Thoracic aorta endothelial cell (primary cell): Measurements from ENCODE around the gene PTPRG. TPM values are rescaled to one million over a fixed set of nuclear protein-coding genes. Genes with fewer than 3 reads are reported as not detected.

Source experiments
- small RNA-seq: library from RNA; depleted of rRNA; stranded (forward); fragments of <200 nt; gene quantifications from one replicate; pipeline ENCODE3, GENCODE V24; 2012
- total RNA-seq: library from RNA; depleted of rRNA; stranded (reverse); fragments of >200 nt; gene quantifications from 2 replicates; pipeline ENCODE4 v1.2.3, GENCODE V29; 2012

Gene PTPRG
- total RNA-seq: 67.4 and 73.9 TPM in 2 replicates

DNA sequence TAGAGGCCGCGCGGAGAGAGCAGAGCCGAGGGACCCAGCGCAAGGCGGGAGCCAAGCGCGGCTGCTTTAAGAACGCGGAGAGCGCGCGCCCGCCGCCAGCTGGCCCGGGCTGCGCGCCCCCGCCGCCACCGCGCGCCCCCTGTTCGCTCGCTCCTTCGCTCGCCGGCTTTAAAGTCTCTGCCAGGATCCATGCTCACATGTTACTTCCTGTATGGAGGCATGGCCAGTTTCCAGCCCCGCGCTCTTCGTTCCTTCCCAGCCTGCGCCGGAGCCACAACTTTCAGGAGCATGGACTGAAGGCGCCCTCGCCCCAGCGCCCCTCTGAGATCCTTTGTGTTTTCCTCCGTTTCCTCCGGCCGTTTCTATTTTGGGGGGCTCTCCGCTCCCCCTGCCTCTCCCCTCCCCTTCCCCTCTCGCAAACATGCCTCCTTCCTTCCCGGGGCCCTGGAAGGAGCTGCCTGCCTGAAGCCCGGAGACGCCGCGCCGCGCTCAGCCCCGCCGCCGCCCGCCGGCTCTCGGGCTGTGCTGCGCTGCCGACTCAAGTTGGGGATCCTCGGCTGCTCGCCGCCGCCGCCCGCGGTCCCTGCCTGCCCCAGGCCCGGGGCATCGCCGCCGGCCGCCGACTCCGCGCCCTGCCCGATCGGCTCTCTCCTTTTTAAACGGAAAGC, at the start of gene PTPRG:
TSS of gene PTPRG (plus strand) at position 198 of the 668 bp plus-strand sequence. CDS start 717 bp downstream, outside the sequence.

Small RNA genes lying within 50 kb of the gene (small RNA-seq; reads per million reads assigned to genes)
- not detected for gene RF00019
- gene RNU2-10P: not detected
